DND-41 (cell line): ENCODE data around the gene ARHGAP8.

Experiments
- EZH2 ChIP-seq: IDR thresholded peaks from 3 replicates; pipeline ENCODE4 v1.6.1; 2012; ENCODE audit warnings: borderline replicate concordance, low read depth, mild to moderate bottlenecking, moderate library complexity, low read length, inconsistent platforms; ENCODE audit not compliant: severe bottlenecking
- TF ChIP-seq, protein P1 (sequence below): IDR thresholded peaks from 2 replicates; pipeline ENCODE4 v1.5.1; 2012; ENCODE audit warnings: borderline replicate concordance, low read length, moderate library complexity, mild to moderate bottlenecking; ENCODE audit not compliant: poor library complexity, severe bottlenecking; ENCODE audit errors: extremely low read depth

DNA sequence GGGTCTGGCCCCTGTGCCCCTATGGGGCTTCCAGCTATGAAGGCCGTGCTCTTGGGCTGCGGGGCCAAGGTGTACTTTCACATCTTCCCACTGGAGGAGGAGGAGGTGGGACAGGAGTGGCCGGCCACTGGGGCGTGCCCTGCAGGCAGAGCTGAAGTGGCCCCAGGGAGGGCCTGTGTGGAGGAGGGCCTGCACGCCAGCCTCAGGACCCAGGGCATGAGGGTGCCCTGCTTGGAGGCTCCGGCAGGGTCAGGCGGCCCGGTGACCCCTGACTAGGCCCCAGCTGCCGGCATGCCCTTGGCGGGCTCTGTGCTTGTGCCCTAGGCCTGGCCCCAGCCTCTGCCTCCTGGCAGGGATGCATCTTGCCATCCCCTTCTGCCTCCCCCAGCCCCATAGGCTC, 45.2 kb upstream of the ARHGAP8 start:
- no peak for TF ChIP-seq EZH2
- TF ChIP-seq, protein P1, sequence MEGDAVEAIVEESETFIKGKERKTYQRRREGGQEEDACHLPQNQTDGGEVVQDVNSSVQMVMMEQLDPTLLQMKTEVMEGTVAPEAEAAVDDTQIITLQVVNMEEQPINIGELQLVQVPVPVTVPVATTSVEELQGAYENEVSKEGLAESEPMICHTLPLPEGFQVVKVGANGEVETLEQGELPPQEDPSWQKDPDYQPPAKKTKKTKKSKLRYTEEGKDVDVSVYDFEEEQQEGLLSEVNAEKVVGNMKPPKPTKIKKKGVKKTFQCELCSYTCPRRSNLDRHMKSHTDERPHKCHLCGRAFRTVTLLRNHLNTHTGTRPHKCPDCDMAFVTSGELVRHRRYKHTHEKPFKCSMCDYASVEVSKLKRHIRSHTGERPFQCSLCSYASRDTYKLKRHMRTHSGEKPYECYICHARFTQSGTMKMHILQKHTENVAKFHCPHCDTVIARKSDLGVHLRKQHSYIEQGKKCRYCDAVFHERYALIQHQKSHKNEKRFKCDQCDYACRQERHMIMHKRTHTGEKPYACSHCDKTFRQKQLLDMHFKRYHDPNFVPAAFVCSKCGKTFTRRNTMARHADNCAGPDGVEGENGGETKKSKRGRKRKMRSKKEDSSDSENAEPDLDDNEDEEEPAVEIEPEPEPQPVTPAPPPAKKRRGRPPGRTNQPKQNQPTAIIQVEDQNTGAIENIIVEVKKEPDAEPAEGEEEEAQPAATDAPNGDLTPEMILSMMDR = no peak
